ENCODE results near the gene CLDN24. TPM values are rescaled to one million over a fixed set of nuclear protein-coding genes. Genes with fewer than 3 reads are reported as not detected.

Gene CLDN24
- total RNA-seq, 4 donors from 2014 or later = not detected

- in situ Hi-C loops (cut with MboI; ENCODE audit: low sequenced_read_pairs in 4 of 4) = no loop called here
- H3K4me3 ChIP-seq = no peak overlapping the region
- TF ChIP-seq CTCF (IDR thresholded peaks at IDR 0.05 in 4 of 5, conservative IDR thresholded peaks at IDR 0.05 in 1 of 5) (no peak), POLR2A (IDR thresholded peaks at IDR 0.05) (no peak)
- ATAC-seq (no peak), DNase-seq (no peak)
- H3K4me1 ChIP-seq = no peaks in the 10 kb centered on the region
- no peaks in the 10 kb centered on the region for H3K27me3 ChIP-seq
- no peaks in the 10 kb centered on the region for H3K9me3 ChIP-seq
- H3K36me3 ChIP-seq = no peaks in the 10 kb centered on the region
- H3K27ac ChIP-seq = no peak overlapping the region
- intact Hi-C loops (cut with DNase I; ENCODE audit: low total_unique reads) = no loop called here
Measured at GRCh38 chr4:183354219-183354618, 32.0 kb upstream of the CLDN24 start.

- no peaks in the 10 kb centered on the region for H3K9me3 ChIP-seq
- ATAC-seq = no peak
- in situ Hi-C loops (cut with MboI; ENCODE audit: low sequenced_read_pairs in 4 of 4) = no loop called here
Measured at GRCh38 chr4:183353557-183353956, 31.3 kb upstream of the CLDN24 start.

GRCh38 chr4:183352546-183352945 is 30.3 kb upstream of the CLDN24 start:
- Histone ChIP-seq H3K36me3 (no peaks in the 10 kb centered on the region), H3K4me1 (no peaks in the 10 kb centered on the region), H3K27ac (no peak overlapping the region), H3K9me3 (no peaks in the 10 kb centered on the region), H3K27me3 (no peaks in the 10 kb centered on the region), H3K4me3 (no peak overlapping the region)
- TF ChIP-seq CTCF (IDR thresholded peaks at IDR 0.05 in 4 of 5, conservative IDR thresholded peaks at IDR 0.05 in 1 of 5) (no peak), POLR2A (IDR thresholded peaks at IDR 0.05) (no peak)
- in situ Hi-C loops (cut with MboI; ENCODE audit: low sequenced_read_pairs in 4 of 4) (no loop called here), intact Hi-C loops (cut with DNase I; ENCODE audit: low total_unique reads) (no loop called here)
- DNase-seq (no peak), ATAC-seq (no peak)

More at GRCh38 chr4:183353557-183353956, 31.3 kb upstream of the CLDN24 start:
- no peak for DNase-seq
- H3K4me3 ChIP-seq = no peak overlapping the region
- intact Hi-C loops (cut with DNase I; ENCODE audit: low total_unique reads) = no loop called here
- TF ChIP-seq POLR2A (IDR thresholded peaks at IDR 0.05) (no peak), CTCF (IDR thresholded peaks at IDR 0.05 in 4 of 5, conservative IDR thresholded peaks at IDR 0.05 in 1 of 5) (no peak)
- no peaks in the 10 kb centered on the region for H3K36me3 ChIP-seq
- H3K27me3 ChIP-seq = no peaks in the 10 kb centered on the region
- H3K27ac ChIP-seq = no peak overlapping the region
- no peaks in the 10 kb centered on the region for H3K4me1 ChIP-seq

- ATAC-seq = no peak
Measured at GRCh38 chr4:183350317-183351071, 28.3 kb upstream of the CLDN24 start.

More at GRCh38 chr4:183350317-183351071, 28.3 kb upstream of the CLDN24 start:
- H3K4me1 ChIP-seq = no peaks in the 10 kb centered on the region
- no peak for DNase-seq
- no peak overlapping the region for H3K27ac ChIP-seq
- no peaks in the 10 kb centered on the region for H3K9me3 ChIP-seq
- intact Hi-C loops (cut with DNase I; ENCODE audit: low total_unique reads) (no loop called here), in situ Hi-C loops (cut with MboI; ENCODE audit: low sequenced_read_pairs in 4 of 4) (no loop called here)
- no peaks in the 10 kb centered on the region for H3K27me3 ChIP-seq
- H3K4me3 ChIP-seq = no peak overlapping the region
- TF ChIP-seq POLR2A (IDR thresholded peaks at IDR 0.05) (no peak), CTCF (IDR thresholded peaks at IDR 0.05 in 4 of 5, conservative IDR thresholded peaks at IDR 0.05 in 1 of 5) (no peak)
- H3K36me3 ChIP-seq = no peaks in the 10 kb centered on the region

Data from gastrocnemius medialis (tissue), 4 donors.